Trophoblast cell (in vitro differentiated cells and primary cell): ENCODE results near the gene DENND1A.

Source experiments
- DNase-seq, 2 donors: peaks; one replicate each; pipeline ENCODE4 v3.0.0-alpha.2; 2016
- H2AFZ ChIP-seq: 2 replicates; pipeline ENCODE4 v1.6.1; 2013; ENCODE audit warnings: low read length, moderate library complexity, mild to moderate bottlenecking; ENCODE audit not compliant: insufficient read depth, poor library complexity
- H2AK5ac ChIP-seq: 2 replicates; pipeline ENCODE4 v1.6.1; 2013; ENCODE audit warnings: mild to moderate bottlenecking, low read length
- H2BK120ac ChIP-seq: 2 replicates; pipeline ENCODE4 v1.6.1; 2013; ENCODE audit warnings: low read length, mild to moderate bottlenecking, moderate library complexity; ENCODE audit not compliant: insufficient read depth, poor library complexity
- H2BK12ac ChIP-seq: 2 replicates; pipeline ENCODE4 v1.6.1; 2013; ENCODE audit warnings: mild to moderate bottlenecking, low read length, moderate library complexity
- H2BK5ac ChIP-seq: 2 replicates; pipeline ENCODE4 v1.6.1; 2013; ENCODE audit warnings: low read length, low read depth, moderate library complexity, mild to moderate bottlenecking; ENCODE audit not compliant: poor library complexity
- H3K14ac ChIP-seq: 2 replicates; pipeline ENCODE4 v1.6.1; 2013; ENCODE audit warnings: mild to moderate bottlenecking, low read length
- H3K18ac ChIP-seq: 2 replicates; pipeline ENCODE4 v1.6.1; 2013; ENCODE audit warnings: mild to moderate bottlenecking, low read length
- H3K23ac ChIP-seq: 2 replicates; pipeline ENCODE4 v1.6.1; 2013; ENCODE audit warnings: low read length
- H3K27ac ChIP-seq: 2 replicates; pipeline ENCODE4 v1.5.1; 2013; ENCODE audit warnings: low read depth, mild to moderate bottlenecking, inconsistent platforms, low read length, moderate library complexity
- H3K27me3 ChIP-seq: 2 replicates; pipeline ENCODE4 v1.6.1; 2013; ENCODE audit warnings: inconsistent platforms, mild to moderate bottlenecking, low read length, moderate library complexity; ENCODE audit not compliant: insufficient read depth
- H3K36me3 ChIP-seq, 2 experiments: 1 replicate in 1 of 2; 2 replicates in 1 of 2; pipeline ENCODE4 v1.6.1; 2013; ENCODE audit warnings: low read length in 2 of 2, mild to moderate bottlenecking in 2 of 2, moderate library complexity in 1 of 2; ENCODE audit not compliant: insufficient read depth in 2 of 2, control insufficient read depth in 1 of 2
- H3K4ac ChIP-seq: 2 replicates; pipeline ENCODE4 v1.6.1; 2013; ENCODE audit warnings: low read depth, mild to moderate bottlenecking, low read length, moderate library complexity
- H3K4me1 ChIP-seq, 2 experiments: 1 replicate in 1 of 2; 2 replicates in 1 of 2; pipeline ENCODE4 v1.6.1; 2013; ENCODE audit warnings: low read length in 2 of 2, mild to moderate bottlenecking in 2 of 2, moderate library complexity in 1 of 2; ENCODE audit not compliant: insufficient read depth in 2 of 2, control insufficient read depth in 1 of 2
- H3K4me2 ChIP-seq: 2 replicates; pipeline ENCODE4 v1.6.1; 2013; ENCODE audit warnings: inconsistent platforms, mild to moderate bottlenecking, low read length, moderate library complexity
- H3K4me3 ChIP-seq: 2 replicates; pipeline ENCODE4 v1.5.1; 2013; ENCODE audit warnings: mild to moderate bottlenecking, low read depth, low read length, inconsistent platforms
- H3K79me1 ChIP-seq: one replicate; pipeline ENCODE4 v1.6.1; 2013; ENCODE audit warnings: low read length
- H3K79me2 ChIP-seq: 2 replicates; pipeline ENCODE4 v1.6.1; 2013; ENCODE audit warnings: low read length, mild to moderate bottlenecking; ENCODE audit not compliant: control insufficient read depth, insufficient read depth, poor library complexity
- H3K9ac ChIP-seq: 2 replicates; pipeline ENCODE4 v1.6.1; 2013; ENCODE audit warnings: mild to moderate bottlenecking, low read length
- H3K9me3 ChIP-seq: 2 replicates; pipeline ENCODE4 v1.6.1; 2013; ENCODE audit warnings: low read depth, mild to moderate bottlenecking, control low read depth, inconsistent platforms, low read length; ENCODE audit not compliant: insufficient read depth
- H4K12ac ChIP-seq: 2 replicates; pipeline ENCODE4 v1.6.1; 2013; ENCODE audit warnings: low read depth, mild to moderate bottlenecking, low read length, moderate library complexity
- H4K8ac ChIP-seq: 2 replicates; pipeline ENCODE4 v1.6.1; 2013; ENCODE audit warnings: low read depth, mild to moderate bottlenecking, low read length, moderate library complexity
- H4K91ac ChIP-seq: one replicate; pipeline ENCODE4 v1.6.1; 2013; ENCODE audit warnings: low read depth, mild to moderate bottlenecking, low read length, moderate library complexity
- WGBS: extraction: QIAGEN DNeasy Blood & Tissue Kit; methylation state at CpG from one replicate; pipeline ENCODE4 v1.1.7; 2013; ENCODE audit warnings: missing lambda C conversion rate; ENCODE audit not compliant: insufficient read length, insufficient coverage; ENCODE audit errors: extremely low coverage; 5-methylcytosine and 5-hydroxymethylcytosine counted together

DENND1A gene

GRCh38 chr9:123655681-123656423, 274.1 kb downstream of the DENND1A start:
- Histone ChIP-seq H3K4me2 (no peak overlapping the region), H2BK120ac (no peak overlapping the region), H3K27ac (no peak overlapping the region), H3K4me1 (no peaks in the 10 kb centered on the region), H3K36me3 (no peaks in the 10 kb centered on the region), H4K8ac (no peak overlapping the region), H3K9me3 (no peaks in the 10 kb centered on the region), H3K4ac (no peak overlapping the region), H2AK5ac (no peak overlapping the region), H3K79me2 (no peaks in the 10 kb centered on the region), H2BK12ac (no peak overlapping the region), H3K9ac (peak overlapping the region; percentile 61), H2AFZ (no peak overlapping the region), H3K4me3 (peak overlapping the region; percentile 38), H3K23ac (no peak overlapping the region), H4K12ac (no peak overlapping the region), H4K91ac (no peak overlapping the region), H3K18ac (no peak overlapping the region), H3K27me3 (no peaks in the 10 kb centered on the region), H3K79me1 (no peaks in the 10 kb centered on the region), H2BK5ac (no peak overlapping the region), H3K14ac (no peak overlapping the region)
- DNase-seq, result no peak
- no CpG with 5 or more reads among the region's 9 CpGs for WGBS

- H3K4me2 ChIP-seq, result no peak overlapping the region
- H3K23ac ChIP-seq, result no peak overlapping the region
- H2BK5ac ChIP-seq, result no peak overlapping the region
- H3K4ac ChIP-seq, result no peak overlapping the region
- no peak overlapping the region for H4K12ac ChIP-seq
- no peak overlapping the region for H3K4me3 ChIP-seq
- H3K79me2 ChIP-seq, result no peaks in the 10 kb centered on the region
- H2AFZ ChIP-seq, result no peak overlapping the region
- H4K8ac ChIP-seq, result no peak overlapping the region
- no peaks in the 10 kb centered on the region for H3K79me1 ChIP-seq
- no peak overlapping the region for H3K27ac ChIP-seq
- no peak overlapping the region for H3K14ac ChIP-seq
- H3K36me3 ChIP-seq, result no peaks in the 10 kb centered on the region
- WGBS, result no CpG with 5 or more reads among the region's 12 CpGs
- DNase-seq, result no peak
- H3K9ac ChIP-seq, result no peak overlapping the region
- H3K18ac ChIP-seq, result no peak overlapping the region
- no peak overlapping the region for H2BK12ac ChIP-seq
- H4K91ac ChIP-seq, result no peak overlapping the region
- no peak overlapping the region for H2AK5ac ChIP-seq
- no peaks in the 10 kb centered on the region for H3K9me3 ChIP-seq
- no peaks in the 10 kb centered on the region for H3K27me3 ChIP-seq
- no peaks in the 10 kb centered on the region for H3K4me1 ChIP-seq
- H2BK120ac ChIP-seq, result no peak overlapping the region
Observed at GRCh38 chr9:123654994-123655637, 274.8 kb downstream of the DENND1A start.

GRCh38 chr9:123654218-123654993, 275.5 kb downstream of the DENND1A start:
- Histone ChIP-seq H3K9ac (no peak overlapping the region), H4K91ac (no peak overlapping the region), H3K36me3 (no peaks in the 10 kb centered on the region), H3K4ac (no peak overlapping the region), H3K27me3 (no peaks in the 10 kb centered on the region), H3K14ac (no peak overlapping the region), H2BK120ac (no peak overlapping the region), H2AK5ac (no peak overlapping the region), H3K23ac (no peak overlapping the region), H3K79me1 (no peaks in the 10 kb centered on the region), H3K4me2 (no peak overlapping the region), H4K12ac (no peak overlapping the region), H3K18ac (no peak overlapping the region), H3K4me1 (no peaks in the 10 kb centered on the region), H3K79me2 (no peaks in the 10 kb centered on the region), H2AFZ (no peak overlapping the region), H3K9me3 (no peaks in the 10 kb centered on the region), H3K4me3 (no peak overlapping the region), H4K8ac (no peak overlapping the region), H2BK12ac (no peak overlapping the region), H2BK5ac (no peak overlapping the region), H3K27ac (no peak overlapping the region)
- DNase-seq, result no peak
- WGBS, result no CpG with 5 or more reads among the region's 13 CpGs

GRCh38 chr9:123652416-123652815, 277.5 kb downstream of the DENND1A start:
- Histone ChIP-seq H3K4me3 (no peak overlapping the region), H3K79me2 (no peaks in the 10 kb centered on the region), H2AK5ac (no peak overlapping the region), H4K12ac (no peak overlapping the region), H3K14ac (no peak overlapping the region), H3K23ac (no peak overlapping the region), H3K4me2 (no peak overlapping the region), H3K27ac (no peak overlapping the region), H4K91ac (no peak overlapping the region), H3K9me3 (no peaks in the 10 kb centered on the region), H3K18ac (no peak overlapping the region), H3K4ac (no peak overlapping the region), H3K9ac (no peak overlapping the region), H2BK120ac (no peak overlapping the region), H3K79me1 (no peaks in the 10 kb centered on the region), H3K36me3 (no peaks in the 10 kb centered on the region), H3K4me1 (no peaks in the 10 kb centered on the region), H4K8ac (no peak overlapping the region), H2AFZ (no peak overlapping the region), H2BK5ac (no peak overlapping the region), H2BK12ac (no peak overlapping the region), H3K27me3 (no peaks in the 10 kb centered on the region)
- DNase-seq, result no peak
- no CpG with 5 or more reads among the region's 7 CpGs for WGBS
